GM12892 (cell line): Measurements from ENCODE around the gene TMEM18.
"Not testable (repeated sequence)": the region's sequence is repeated elsewhere in the genome, so short reads cannot be mapped to it uniquely, and the experiment has no call there.

Experiments
- POLR2A ChIP-seq: IDR thresholded peaks from 2 replicates; pipeline ENCODE4 v1.6.1; 2011; ENCODE audit warnings: low read depth, low read length, control low read depth
- POLR2AphosphoS5 ChIP-seq: IDR thresholded peaks from 2 replicates; pipeline ENCODE4 v1.6.1; 2011; ENCODE audit warnings: low read depth, low read length, control low read depth
- TAF1 ChIP-seq: IDR thresholded peaks from 2 replicates; pipeline ENCODE4 v1.6.1; 2011; ENCODE audit warnings: low read depth, mild to moderate bottlenecking, control low read depth, low read length, borderline replicate concordance

- TF ChIP-seq POLR2A, POLR2AphosphoS5, TAF1: not testable (repeated sequence)
Observed at GRCh38 chr2:702765-703164, 25.6 kb upstream of the TMEM18 start.
